AG08396 (cell line): ENCODE data around the gene NELFB.

Source experiments
- DNase-seq: peaks from one replicate; pipeline ENCODE4 v3.0.0; 2012; ENCODE audit warnings: low spot score, mixed read lengths

Gene NELFB

DNA sequence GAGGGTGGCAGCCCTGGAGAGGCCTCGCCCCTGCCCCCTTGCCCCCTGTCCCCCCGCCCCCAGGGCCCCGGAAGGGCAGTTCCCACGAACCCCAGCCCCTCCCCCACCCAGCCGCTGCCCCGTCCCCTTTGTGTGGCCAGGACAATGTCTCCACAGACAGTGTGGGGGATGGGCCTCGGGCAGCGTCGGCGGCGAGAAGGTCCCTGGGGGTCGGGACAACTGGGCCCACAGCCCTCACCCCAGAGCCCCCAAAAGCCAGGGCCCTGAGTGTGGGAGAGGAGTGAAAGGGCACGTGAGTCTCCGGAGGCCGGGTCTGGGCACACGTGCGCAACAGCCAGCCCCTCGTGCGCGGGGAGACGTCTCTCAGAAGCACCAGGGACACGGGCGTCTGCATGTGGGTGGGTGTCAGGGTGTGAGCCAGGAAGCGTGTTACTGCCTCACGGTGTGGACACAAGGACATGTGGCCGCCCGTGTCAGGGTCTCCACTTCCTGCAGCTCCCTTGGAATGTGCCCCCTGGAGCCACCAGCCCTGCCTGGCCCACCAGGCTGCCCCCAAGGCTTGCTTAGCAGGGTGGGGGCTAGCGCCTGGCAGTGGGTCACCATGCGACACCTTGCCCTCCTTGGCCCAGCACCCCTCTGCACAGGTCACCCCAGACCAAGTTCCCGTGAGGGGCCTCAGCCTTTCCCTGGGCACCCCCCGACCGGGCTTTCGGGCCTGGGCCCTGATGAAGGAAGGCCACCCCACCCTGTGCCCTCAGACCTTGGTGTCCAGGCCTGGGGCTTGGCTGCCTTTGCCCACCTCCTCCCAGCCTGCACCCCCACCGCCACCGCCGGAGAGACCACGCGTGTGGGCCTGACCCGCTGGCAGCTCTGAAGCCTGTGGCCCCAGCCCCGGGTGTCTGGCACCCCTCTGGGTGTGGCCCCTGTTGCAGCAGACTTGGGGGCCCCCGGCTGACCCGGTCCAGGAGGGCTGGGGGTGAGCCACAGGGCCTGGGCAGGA, 59.7 kb downstream of the NELFB start:
- DNase-seq = peak; percentile 16

- DNase-seq = peak; percentile 33
Observed at GRCh38 chr9:137315581-137316011, 60.5 kb downstream of the NELFB start.

DNA sequence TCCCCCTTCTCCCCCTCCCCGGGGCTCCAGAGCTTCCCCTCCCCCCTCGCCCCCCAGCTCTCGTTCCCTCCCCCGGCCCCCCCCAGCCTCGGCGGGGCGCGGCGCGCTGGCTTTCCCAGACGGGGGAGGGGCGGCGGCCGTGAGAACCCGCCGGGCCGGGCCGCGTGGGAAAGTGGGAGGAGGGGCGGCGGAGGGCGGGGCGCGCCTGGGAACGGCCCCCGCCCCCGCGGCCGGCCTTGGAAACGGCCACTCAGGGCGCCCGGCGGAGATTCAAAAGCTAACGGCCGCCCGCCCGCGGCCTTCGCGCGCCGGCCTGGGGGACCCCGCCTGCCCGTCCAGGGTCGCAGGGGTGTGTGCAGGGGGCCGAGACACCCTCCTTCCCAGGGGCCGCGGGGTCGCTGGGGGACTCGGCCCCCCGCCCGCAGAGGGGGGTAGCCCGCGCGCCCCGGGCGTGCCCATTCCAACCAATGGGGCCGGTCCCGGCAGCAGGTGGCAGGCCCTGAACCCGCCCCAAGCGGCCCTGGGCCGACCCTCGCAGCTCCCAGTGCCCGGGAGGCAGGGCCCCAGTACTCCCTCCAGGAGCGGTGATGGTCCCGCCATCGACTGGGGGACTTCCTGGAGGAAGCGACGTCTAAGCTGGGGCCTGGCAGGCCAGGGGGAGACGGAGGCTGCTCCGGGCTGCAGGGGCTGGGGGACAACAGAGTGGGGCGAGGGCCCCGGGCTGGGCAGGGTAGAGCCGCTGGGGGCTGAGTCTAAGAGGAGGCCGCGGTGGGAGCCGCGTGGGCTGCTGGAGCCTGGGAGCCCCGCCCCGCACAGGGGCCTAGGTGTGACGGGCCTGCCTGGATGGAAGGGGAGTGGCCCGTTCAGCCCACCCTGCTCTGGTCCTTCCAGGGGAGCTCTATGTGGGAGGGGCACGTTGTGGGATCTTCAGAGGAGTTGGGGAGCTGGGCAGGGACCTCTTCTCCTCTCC, 61.2 kb downstream of the NELFB start:
- peak; percentile 87 for DNase-seq

DNA sequence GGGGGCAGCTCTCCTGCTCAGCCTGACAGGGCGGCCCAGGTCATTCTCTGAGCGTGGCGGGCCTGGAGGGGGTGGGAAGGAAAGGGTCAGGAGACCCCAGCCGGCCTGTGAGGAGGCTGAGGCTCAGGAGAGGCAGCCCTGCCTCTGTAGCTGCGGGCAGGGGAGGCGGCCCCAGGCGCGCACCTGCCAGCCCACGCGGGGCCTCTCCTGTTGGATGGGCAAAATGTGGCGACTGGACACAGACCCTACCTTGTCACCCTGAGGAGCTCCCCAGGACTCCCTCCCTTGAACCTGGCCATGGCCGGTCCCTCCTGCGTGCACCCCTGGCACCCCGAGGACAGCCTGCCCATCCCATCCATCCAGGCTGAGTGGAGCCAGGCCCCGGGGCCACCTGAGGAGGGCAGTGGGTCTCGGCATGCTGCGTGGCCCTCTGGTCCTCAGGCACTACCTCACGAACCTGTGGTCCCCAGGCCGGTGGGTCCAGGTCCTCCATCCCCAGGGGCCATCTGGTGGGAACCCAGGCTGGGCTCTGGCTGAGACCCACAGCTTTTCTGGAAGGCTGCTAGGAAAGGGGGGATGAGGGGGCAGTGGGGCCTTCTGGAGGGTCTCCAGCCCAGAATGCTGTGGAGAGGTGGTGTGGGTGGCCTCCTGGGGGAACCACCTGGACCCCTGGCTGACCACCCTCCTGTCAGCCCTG, 62.0 kb downstream of the NELFB start:
- peak; percentile 13 for DNase-seq

DNA sequence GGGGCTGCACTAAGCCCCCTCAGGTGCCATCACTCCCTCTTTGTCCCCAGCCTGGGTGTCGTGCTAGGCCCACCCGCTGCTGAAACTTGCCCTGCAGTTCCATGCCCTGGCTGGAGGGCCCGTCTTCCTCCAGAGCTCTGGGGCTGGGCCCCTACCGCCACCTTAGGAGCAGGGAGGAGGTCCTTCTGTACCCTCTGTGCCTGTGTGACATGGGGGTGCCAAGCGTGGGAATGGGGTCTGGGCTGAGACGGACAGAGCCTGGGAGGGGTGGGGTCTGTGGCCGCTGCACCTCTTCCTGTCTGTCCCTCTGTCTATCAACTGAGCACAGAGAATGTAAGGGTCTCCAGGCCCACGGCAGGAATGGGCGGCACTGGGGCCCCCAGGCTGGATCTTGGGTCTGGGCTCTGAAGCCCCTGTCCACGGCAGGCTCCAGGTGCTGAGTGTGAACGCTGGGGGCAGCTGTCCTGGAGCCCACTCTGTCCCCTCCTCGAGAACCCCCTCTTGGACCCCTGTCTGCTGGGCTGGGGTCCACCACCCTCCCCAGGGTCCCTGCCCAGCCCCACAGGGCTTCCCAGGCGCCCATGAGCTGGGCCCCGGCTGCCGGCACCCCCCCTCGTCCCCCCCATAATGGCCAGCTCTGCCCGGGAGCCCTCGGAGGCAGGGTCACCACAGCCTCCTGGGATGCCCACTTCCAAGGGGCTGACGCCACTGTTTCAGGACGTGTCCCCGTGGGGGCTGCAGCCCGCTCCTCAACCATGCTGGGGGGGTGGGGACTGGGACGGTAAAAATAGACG, 62.8 kb downstream of the NELFB start:
- DNase-seq = peak; percentile 20

DNA sequence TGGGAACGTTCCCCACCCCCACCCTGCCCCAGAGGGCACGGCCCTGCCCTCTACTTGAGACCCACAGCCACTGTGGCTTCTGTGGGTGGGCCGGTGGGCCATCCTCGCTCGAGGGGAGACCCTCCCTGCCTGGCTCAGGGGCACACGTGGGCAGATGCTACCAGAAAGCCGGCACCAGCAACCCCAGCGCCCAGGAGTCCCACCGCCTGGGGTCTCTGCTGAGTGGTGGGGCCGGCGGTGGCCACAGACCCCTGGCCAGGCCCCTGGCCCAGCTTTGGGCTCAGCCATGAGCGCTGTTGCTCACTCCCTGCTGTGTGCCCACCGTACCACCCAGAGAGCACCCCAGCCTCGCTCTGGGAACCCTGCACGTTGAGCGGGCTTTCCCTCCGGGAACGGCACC, 63.5 kb downstream of the NELFB start:
- DNase-seq = no peak

- peak; percentile 87 for DNase-seq
Observed at GRCh38 chr9:137319011-137319738, 64.0 kb downstream of the NELFB start.

DNA sequence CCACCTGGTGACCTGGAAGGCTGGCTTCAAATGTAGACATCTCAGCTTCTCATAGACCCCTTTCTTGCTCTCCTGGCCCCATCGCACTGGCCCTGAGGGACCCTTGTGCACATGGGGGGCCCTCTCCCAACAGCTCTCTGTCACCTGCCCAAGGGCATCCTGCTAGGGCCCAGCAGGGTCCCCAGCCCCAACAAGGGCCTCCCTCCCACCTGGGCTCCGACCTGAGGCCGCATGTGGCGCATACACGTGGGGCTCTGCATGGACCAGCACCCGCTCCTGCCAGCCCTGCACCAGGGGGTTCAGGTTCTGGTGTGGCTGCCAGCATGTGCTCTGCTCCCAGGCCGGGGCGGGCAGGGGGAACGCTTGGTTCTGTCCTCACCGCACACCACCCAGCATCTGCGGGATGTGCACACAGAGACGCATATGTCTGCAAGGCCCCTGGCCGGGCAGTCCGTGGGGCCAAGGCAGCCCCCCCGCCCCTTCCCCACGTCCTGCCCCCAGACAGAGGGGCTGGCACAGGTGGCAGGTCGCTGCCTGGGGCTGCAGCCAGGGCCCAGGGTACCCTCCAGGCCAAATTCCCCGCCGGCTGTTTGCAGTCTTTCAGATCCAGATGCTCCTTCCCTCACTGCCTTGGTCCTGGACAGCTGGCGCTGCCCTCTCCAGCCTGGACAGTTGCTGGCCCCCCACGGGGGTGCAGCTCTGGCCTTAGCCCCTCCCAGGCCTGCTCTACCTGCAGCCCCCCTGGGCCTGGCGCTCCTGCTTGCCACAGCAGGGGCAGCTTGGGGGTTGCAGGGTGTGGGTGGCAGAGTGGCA, 64.8 kb downstream of the NELFB start:
- no peak for DNase-seq

GRCh38 chr9:137320555-137321384, 65.6 kb downstream of the NELFB start:
- DNase-seq = peak; percentile 12

- DNase-seq = no peak
Observed at GRCh38 chr9:137321726-137322361, 66.7 kb downstream of the NELFB start.
